ENCODE measurements around the gene CCDC172. TPM values are rescaled to one million over a fixed set of nuclear protein-coding genes. Genes with fewer than 3 reads are reported as not detected.
"Not testable (repeated sequence)": the region's sequence is repeated elsewhere in the genome, so short reads cannot be mapped to it uniquely, and the experiment has no call there.

CCDC172 gene
- total and polyA plus RNA-seq, 2 of the 4 experiments (the other 2 are of a cell fraction): not detected

DNA sequence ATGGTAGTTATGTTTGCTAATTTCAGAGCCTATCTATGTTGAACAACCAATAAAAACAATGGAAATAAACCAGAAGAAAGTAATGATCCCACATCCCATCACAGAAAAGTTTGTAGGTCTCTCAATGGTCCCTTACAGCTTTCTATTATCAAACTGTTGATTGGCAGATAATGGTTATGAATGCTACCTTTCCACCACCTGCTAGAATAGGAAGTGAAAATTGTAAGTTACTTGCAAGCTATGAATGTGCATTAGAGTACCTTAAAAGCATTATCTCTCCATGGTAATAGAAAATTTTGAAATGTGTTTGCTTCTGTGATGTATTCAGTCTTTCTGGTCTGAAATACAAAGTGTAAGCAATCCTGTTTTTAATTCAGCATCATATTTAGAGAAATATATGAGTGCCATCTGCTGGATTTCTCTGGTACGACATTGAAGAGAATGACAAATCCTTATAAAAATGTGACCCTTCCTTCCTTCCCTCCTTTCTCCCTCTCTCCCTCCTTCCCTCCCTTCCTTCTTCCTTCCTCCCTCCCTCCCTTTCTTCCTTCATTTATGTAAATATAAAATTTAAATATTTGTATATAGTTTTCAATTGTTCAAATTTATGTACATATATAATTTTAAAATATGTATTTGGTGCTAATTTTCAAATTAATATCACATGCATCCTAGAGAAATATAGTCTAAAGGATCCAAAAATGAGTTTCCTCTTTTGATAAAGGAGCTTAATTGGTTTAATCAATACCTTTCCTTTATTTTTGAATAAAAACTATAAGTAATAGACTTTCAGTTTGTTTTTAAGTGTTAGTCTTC lies 62.0 kb downstream of the CCDC172 start:
- Histone ChIP-seq H3K4me3 (ENCODE audit: insufficient read depth, low read depth, low read length) (no peak overlapping the region), H3K56ac (ENCODE audit: extremely low read depth, insufficient read depth, low read length) (no peak overlapping the region), H3K23ac (ENCODE audit: low read depth, low read length) (no peak overlapping the region), H3K4me1 (ENCODE audit: control insufficient read depth, insufficient read depth, low read length) (no peaks in the 10 kb centered on the region), H2BK120ac (ENCODE audit: low read depth, low read length) (no peak overlapping the region), H2BK5ac (ENCODE audit: low read depth, low read length, poor library complexity, severe bottlenecking) (no peak overlapping the region), H3K9me1 (ENCODE audit: insufficient read depth, low read length) (no peaks in the 10 kb centered on the region), H3K9ac (ENCODE audit: low read depth, low read length) (no peak overlapping the region), H3K9me3 (ENCODE audit: control insufficient read depth, insufficient read depth, low read length) (no peaks in the 10 kb centered on the region), H3K79me1 (ENCODE audit: low read depth in 1 of 2, low read length in 2 of 2) (no peaks in the 10 kb centered on the region), H3K27me3 (ENCODE audit: control insufficient read depth, insufficient read depth, low read length) (no peaks in the 10 kb centered on the region), H2BK20ac (ENCODE audit: low read depth, low read length) (no peak overlapping the region), H2AK5ac (ENCODE audit: low read depth, low read length) (no peak overlapping the region), H3K18ac (ENCODE audit: low read depth, low read length) (no peak overlapping the region), H4K5ac (ENCODE audit: low read depth, low read length) (no peak overlapping the region), H2AFZ (replicated peaks; ENCODE audit: low read length, poor library complexity) (no peak overlapping the region), H4K91ac (ENCODE audit: insufficient read depth, low read depth, low read length) (no peak overlapping the region), H3K36me3 (ENCODE audit: control insufficient read depth, insufficient read depth, low read length) (no peaks in the 10 kb centered on the region), H3K27ac (ENCODE audit: insufficient read depth, low read length) (no peak overlapping the region), H3K4me2 (ENCODE audit: low read depth, low read length) (no peak overlapping the region), H3K14ac (replicated peaks; ENCODE audit: low read depth, low read length) (no peak overlapping the region), H4K20me1 (ENCODE audit: insufficient read depth, low read length) (no peaks in the 10 kb centered on the region), H4K8ac (ENCODE audit: low read depth in 2 of 2, low read length in 2 of 2) (no peak overlapping the region), H2BK15ac (ENCODE audit: low read depth, low read length) (no peak overlapping the region), H2AK9ac (replicated peaks; ENCODE audit: low read depth, low read length, poor library complexity) (no peak overlapping the region), H3K4ac (ENCODE audit: low read depth, low read length) (no peak overlapping the region)
- ChIA-PET POLR2A (ENCODE audit: unreplicated experiment) (no interaction called here), CTCF (interaction anchor here (0.5 to 1.9 kb wide), 11 partner anchors 9 to 1032 kb away, joined by 3 to 11 read pairs (median 3); no protein-coding TSS in a partner anchor)
- dilution Hi-C loops (cut with HindIII; ENCODE audit: low sequenced_read_pairs, unreplicated experiment): no loop called here
- intact Hi-C loops (cut with micrococcal nuclease): loop anchor here (1.0 to 10.0 kb wide), 5 partner anchors 587 to 1211 kb away; no protein-coding TSS in a partner anchor
- in situ Hi-C loops (cut with MboI; ENCODE audit: low sequenced_read_pairs): loop anchor here (25.0 kb wide), 1 partner anchor 1024 kb away; no protein-coding TSS in a partner anchor
- peak; percentile 61 for ATAC-seq (ENCODE audit: low read depth)
- peak; percentile 26 for DNase-seq
- no CpG with 5 or more reads among the region's 1 CpG for WGBS, 2 experiments (ENCODE audit: extremely low coverage in 2 of 2, insufficient read length in 1 of 2)
- BruUV-seq (replicated peaks): no TSS peak
- no peak for TF ChIP-seq POLR2A (IDR thresholded peaks at IDR 0.05; ENCODE audit: low read depth, low read length)
- TF ChIP-seq SMC3 (IDR thresholded peaks at IDR 0.05; ENCODE audit: low read depth, low read length): peak; percentile 70
- TF ChIP-seq, protein P1, sequence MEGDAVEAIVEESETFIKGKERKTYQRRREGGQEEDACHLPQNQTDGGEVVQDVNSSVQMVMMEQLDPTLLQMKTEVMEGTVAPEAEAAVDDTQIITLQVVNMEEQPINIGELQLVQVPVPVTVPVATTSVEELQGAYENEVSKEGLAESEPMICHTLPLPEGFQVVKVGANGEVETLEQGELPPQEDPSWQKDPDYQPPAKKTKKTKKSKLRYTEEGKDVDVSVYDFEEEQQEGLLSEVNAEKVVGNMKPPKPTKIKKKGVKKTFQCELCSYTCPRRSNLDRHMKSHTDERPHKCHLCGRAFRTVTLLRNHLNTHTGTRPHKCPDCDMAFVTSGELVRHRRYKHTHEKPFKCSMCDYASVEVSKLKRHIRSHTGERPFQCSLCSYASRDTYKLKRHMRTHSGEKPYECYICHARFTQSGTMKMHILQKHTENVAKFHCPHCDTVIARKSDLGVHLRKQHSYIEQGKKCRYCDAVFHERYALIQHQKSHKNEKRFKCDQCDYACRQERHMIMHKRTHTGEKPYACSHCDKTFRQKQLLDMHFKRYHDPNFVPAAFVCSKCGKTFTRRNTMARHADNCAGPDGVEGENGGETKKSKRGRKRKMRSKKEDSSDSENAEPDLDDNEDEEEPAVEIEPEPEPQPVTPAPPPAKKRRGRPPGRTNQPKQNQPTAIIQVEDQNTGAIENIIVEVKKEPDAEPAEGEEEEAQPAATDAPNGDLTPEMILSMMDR (conservative IDR thresholded peaks at IDR 0.05; ENCODE audit: low read depth, low read length): peak; percentile 64
- TF ChIP-seq MAZ (IDR thresholded peaks at IDR 0.05; ENCODE audit: borderline replicate concordance, low read depth, low read length): no peak
- TF ChIP-seq RAD21 (IDR thresholded peaks at IDR 0.05; ENCODE audit: low read length): peak; percentile 66

DNA sequence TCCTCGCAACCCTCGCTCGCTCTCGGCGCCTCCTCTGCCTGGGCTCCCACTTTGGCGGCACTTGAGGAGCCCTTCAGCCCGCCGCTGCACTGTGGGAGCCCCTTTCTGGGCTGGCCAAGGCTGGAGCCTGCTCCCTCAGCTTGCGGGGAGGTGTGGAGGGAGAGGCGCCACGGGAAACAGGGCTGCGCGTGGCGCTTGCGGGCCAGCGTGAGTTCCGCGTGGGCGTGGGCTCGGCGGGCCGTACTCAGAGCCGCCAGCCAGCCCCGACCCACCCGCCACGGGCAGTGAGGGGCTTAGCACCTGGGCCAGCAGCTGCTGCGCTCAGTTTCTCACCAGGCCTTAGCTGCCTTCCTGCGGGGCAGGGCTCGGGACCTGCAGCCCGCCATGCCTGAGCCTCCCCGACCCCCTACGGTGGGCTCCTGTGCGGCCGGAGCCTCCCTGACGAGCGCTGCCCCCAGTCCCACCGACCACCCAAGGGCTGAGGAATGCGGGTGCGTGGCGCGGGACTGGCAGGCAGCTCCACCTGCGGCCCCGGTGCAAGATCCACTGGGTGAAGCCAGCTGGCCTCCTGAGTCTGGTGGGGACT lies 69.1 kb downstream of the CCDC172 start:
- CTCF ChIA-PET; H2AFZ ChIP-seq (replicated peaks; ENCODE audit: low read length, poor library complexity); H3K9me3 ChIP-seq (ENCODE audit: control insufficient read depth, insufficient read depth, low read length); H2BK5ac ChIP-seq (ENCODE audit: low read depth, low read length, poor library complexity, severe bottlenecking); H3K79me1 ChIP-seq (ENCODE audit: low read depth in 1 of 2, low read length in 2 of 2); H2AK5ac ChIP-seq (ENCODE audit: low read depth, low read length); H3K9me1 ChIP-seq (ENCODE audit: insufficient read depth, low read length); dilution Hi-C loops (cut with HindIII; ENCODE audit: low sequenced_read_pairs, unreplicated experiment); H2BK15ac ChIP-seq (ENCODE audit: low read depth, low read length); ATAC-seq (ENCODE audit: low read depth); H3K14ac ChIP-seq (replicated peaks; ENCODE audit: low read depth, low read length); DNase-seq; H3K4me1 ChIP-seq (ENCODE audit: control insufficient read depth, insufficient read depth, low read length); BruUV-seq (replicated peaks); H3K56ac ChIP-seq (ENCODE audit: extremely low read depth, insufficient read depth, low read length); H2BK20ac ChIP-seq (ENCODE audit: low read depth, low read length); H3K4me2 ChIP-seq (ENCODE audit: low read depth, low read length); H3K23ac ChIP-seq (ENCODE audit: low read depth, low read length); intact Hi-C loops (cut with micrococcal nuclease); H3K18ac ChIP-seq (ENCODE audit: low read depth, low read length); H4K91ac ChIP-seq (ENCODE audit: insufficient read depth, low read depth, low read length); H2AK9ac ChIP-seq (replicated peaks; ENCODE audit: low read depth, low read length, poor library complexity); H2BK120ac ChIP-seq (ENCODE audit: low read depth, low read length); H3K27ac ChIP-seq (ENCODE audit: insufficient read depth, low read length); H4K5ac ChIP-seq (ENCODE audit: low read depth, low read length); H3K36me3 ChIP-seq (ENCODE audit: control insufficient read depth, insufficient read depth, low read length); H4K20me1 ChIP-seq (ENCODE audit: insufficient read depth, low read length); H3K27me3 ChIP-seq (ENCODE audit: control insufficient read depth, insufficient read depth, low read length); H3K9ac ChIP-seq (ENCODE audit: low read depth, low read length); POLR2A ChIA-PET (ENCODE audit: unreplicated experiment); H4K8ac ChIP-seq (ENCODE audit: low read depth in 2 of 2, low read length in 2 of 2); H3K4ac ChIP-seq (ENCODE audit: low read depth, low read length); H3K4me3 ChIP-seq (ENCODE audit: insufficient read depth, low read depth, low read length): not testable (repeated sequence)
- in situ Hi-C loops (cut with MboI; ENCODE audit: low sequenced_read_pairs): loop anchor here (25.0 kb wide), 1 partner anchor 1031 kb away; no protein-coding TSS in a partner anchor
- WGBS, 2 experiments (ENCODE audit: extremely low coverage in 2 of 2, insufficient read length in 1 of 2): 90% methylated on average over 15 of the region's 43 CpGs; no CpG with 5 or more reads in 1 of the 2 experiments

Data from IMR-90 (cell line).